HG02938 (cell line): ENCODE results near the gene BATF2.

ENCODE experiments used
- ATAC-seq: cut with Tn5 transposase; IDR thresholded peaks from one replicate; pipeline ENCODE4 v1.9.1; 2021; ENCODE audit warnings: mild to moderate bottlenecking, moderate library complexity; ENCODE audit not compliant: unreplicated experiment

BATF2 gene

GRCh38 chr11:64970731-64971151 is 26.0 kb downstream of the BATF2 start:
- no peak for ATAC-seq

GRCh38 chr11:64969209-64969608 is 27.6 kb downstream of the BATF2 start:
- ATAC-seq: no peak

DNA sequence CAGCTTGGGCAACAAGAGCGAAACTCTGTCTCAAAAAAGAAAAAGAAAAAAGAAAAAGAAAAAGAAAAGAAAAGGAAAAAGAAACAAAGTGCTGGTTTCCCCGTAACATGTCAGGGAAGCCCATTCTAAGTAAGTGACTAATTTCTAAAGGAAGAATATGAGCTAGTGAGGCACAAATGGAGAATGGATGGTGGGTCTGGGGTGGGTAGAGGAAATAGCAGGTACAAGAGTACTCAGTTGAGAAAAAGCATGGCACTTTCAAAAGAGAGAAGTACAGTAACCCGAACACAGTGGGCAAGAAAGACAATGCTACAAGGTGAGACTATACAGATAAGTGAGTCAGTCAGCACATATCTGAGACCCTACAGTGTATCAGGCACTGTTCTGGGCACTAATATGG is 29.4 kb downstream of the BATF2 start:
- ATAC-seq: no peak

DNA sequence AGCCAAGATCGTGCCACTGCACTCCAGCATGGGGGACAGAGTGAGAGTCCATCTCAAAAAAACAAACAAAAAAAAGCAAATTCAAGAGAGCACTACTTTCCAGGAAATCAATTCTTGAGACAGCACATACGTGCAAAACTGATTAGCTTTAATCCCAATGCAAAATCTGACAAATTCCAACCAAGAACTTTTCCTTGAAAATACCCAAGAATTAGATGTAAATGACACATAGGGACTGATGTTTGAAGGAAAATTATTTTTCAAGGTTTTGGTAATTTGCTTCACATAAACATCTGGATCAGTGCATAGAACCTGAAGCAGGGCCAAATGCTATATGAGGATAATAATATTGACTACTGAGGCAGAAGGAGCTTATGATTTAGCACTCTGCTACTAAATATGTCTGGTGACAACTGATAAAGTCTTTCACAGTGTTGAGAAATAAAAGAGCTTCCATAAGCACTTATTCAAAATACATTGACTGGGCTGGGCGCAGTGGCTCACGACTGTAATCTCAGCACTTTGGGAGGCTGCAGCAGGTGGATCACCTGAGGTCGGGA is 33.6 kb downstream of the BATF2 start:
- no peak for ATAC-seq

- ATAC-seq: no peak
These were observed 36.1 kb downstream of the BATF2 start for GRCh38 chr11:64960719-64961118.

DNA sequence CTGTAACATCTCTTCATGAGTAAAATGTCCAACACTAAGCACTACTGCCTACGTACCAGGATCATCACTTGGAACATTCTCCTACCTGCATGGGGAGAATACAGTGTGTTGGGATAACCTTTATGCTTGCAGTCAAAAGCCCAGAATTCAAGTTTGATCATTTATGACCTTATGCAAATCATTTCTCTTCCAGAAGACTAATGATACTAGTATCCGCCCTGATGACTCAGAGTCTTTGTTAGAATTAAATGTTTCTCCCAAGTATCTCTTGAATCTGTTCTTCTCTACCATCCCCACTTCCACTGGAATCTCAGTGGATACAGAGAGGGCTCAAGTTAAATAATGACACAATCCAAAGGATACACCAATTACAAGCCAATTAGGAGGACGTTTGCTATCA is 37.3 kb downstream of the BATF2 start:
- ATAC-seq: no peak

- no peak for ATAC-seq
These were observed 42.6 kb downstream of the BATF2 start for GRCh38 chr11:64954201-64954600.

DNA sequence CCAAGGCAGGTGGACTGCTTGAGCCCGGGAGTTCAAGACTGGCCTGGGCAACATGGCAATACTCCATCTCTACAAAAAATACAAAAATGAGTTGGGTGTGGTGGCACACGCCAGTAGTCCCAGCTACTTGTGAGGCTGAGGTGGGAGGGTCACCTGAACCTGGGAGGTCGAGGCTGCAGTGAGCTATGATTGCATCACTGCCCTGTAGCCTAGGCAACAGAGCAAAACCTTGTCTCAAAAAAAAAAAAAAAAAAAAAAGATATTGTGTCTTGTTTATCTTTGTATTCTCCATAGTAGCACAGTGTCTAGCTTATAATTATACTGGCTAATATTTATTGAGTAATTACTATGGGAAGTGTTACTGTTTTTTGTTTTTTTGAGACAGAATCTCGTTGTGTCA is 45.2 kb downstream of the BATF2 start:
- ATAC-seq: no peak

GRCh38 chr11:64947208-64947814 is 49.5 kb downstream of the BATF2 start:
- no peak for ATAC-seq
